Embryonic facial prominence (tissue), 1 donor: ENCODE measurements around the gene PRRX2.

Source experiments
- DNase-seq: peaks from one replicate; pipeline ENCODE4 v3.0.0-alpha.2; 2016; ENCODE audit errors: extremely low spot score

Gene PRRX2

GRCh38 chr9:129665389-129665775, at the start of gene PRRX2:
Gene PRRX2 (plus strand): TSS chr9:129665647. CDS start chr9:129665868, 221 bp downstream.
- peak; percentile 71 for DNase-seq

- no peak for DNase-seq
Measured at GRCh38 chr9:129617167-129617566, 48.3 kb upstream of the PRRX2 start.

GRCh38 chr9:129619787-129620668, 45.4 kb upstream of the PRRX2 start:
- DNase-seq = no peak

DNA sequence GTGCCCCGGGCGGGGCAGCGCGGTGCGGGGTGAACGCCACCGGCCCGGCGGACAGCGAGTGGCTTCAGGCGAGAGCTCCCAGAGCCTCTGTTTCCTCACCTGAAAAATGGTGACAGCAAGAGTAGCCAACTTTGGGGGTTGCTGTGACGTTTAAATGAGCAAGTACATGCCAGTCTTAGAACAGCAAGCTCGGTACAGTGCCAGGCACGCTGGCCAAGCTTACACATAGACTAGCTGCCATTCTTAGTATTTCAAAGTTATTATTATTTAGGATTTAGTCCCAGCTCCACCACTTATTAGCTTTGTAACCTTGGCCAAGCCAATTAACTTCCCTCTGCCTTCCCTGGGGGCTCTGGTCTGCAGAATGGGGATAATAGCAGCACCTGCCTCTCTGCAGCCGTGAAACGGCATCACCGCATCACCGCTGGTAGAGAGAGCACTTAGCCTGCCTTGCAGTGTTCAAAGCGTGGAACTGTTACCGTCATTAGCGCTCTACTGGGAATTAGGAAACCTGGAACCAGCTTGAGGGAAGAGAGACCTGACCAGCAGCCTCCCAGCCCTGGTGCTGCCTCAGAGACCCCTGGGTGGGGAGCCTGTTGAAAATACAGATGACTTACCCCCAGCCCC, 44.7 kb upstream of the PRRX2 start, which contains the start of gene C9orf50:
Gene C9orf50 (minus strand): TSS at position 433 of the 627 bp plus-strand sequence. CDS start 527 bp downstream, outside the sequence.
- DNase-seq = no peak

GRCh38 chr9:129623331-129623730, 42.1 kb upstream of the PRRX2 start:
- DNase-seq = no peak

GRCh38 chr9:129624168-129624759, 41.2 kb upstream of the PRRX2 start:
- no peak for DNase-seq

DNA sequence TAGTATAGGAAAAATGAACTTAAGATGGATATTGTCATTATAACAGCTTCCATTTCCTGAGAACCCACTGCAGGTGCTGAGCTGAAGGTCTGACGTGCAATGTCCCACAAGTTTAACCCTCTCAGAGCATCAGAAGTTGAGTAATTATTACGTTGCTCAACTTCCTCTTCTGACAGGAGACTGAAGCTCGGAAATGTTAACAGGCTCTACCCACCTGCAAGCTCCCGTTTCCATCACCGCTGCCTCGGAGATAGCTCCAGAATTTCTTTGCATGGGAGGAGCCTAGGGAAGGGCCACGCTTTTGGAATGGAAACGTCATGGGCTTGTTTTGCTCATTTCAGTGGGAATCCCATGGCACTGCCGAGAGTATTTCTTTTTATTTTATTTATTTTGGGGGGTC, 40.5 kb upstream of the PRRX2 start:
- DNase-seq = no peak

DNA sequence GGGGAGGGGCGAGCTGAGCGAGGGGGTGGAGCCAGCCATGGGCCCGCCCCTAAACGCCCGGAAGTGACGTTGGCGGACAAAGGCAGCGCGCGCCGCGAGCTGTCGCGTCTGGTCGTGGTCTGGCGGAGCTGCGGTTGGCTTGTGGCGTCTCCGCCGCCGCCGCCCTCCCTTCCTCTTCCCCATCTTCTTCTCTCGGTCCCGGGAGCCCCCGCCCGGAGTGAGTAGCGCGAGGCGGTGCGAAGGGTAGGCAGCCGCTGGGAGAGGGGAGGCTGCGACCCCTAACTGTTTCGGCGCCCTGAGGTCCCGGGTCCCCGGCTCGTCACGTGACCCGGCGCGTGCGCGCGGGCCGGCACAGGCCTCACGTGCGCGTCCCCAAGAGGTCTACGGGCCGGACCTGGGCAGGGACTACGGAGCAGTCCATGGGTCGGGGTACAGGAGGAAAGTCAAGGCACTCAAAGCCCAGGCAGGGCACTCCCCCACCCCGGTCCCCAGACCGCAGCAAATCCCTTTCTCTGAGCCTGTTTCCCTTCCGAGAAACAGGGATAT, 39.3 kb upstream of the PRRX2 start, which contains the start of gene NTMT1:
Gene NTMT1 (plus strand): TSS at position 85 of the 546 bp plus-strand sequence. CDS start 6,541 bp downstream, outside the sequence.
- peak; percentile 67 for DNase-seq

DNA sequence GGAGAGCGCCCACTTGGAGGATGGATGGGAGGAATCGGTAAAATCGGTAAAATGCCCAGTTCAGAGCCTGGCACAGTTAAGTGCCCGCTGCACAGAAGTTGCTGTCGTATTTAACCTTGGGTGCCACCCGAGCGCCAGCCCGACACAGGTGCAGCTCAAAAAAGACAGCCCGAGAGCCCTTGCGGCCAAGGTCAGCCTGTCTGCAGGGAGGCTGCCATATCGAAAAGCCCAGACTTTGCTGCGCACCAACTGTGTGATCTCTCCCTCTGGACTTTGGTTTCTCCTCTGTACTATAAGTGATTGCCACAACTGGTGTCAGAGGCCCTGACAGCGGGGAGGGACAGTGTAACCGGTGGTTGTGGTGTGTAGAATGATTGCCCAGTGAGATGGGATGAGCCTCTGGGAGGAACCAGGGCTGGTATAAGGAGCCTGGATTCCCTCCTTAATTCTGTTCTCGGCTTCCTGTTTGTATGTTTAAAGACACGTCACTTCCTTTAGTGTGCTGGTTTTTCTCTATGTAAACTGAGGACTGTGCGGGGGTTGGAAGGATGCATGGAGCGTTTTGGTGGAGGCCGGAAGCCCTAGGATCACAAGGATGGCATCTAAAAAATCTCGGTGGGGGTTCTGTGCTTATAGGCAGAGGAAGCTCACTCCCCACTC, 38.7 kb upstream of the PRRX2 start:
- DNase-seq = no peak

- no peak for DNase-seq
Measured at GRCh38 chr9:129627556-129628440, 37.6 kb upstream of the PRRX2 start.

DNA sequence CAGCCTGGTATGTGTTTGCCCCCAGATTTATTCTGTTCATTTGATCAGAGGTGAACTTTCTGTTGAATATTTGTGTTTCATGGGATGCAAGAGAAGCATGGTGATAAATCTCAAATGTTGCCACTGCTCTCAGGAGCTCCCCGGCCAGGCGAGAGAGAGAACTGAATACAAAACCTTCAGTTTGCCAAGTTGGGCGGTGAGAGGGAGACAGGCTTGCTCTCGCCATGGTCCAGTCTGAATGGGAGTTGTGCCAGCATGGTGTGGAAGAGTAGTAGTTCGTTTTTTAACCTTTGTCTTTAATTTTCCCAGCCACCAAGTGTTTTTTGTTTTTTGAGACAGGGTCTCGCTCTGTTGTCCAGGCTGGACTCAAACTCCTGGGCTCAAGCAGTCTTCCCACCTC, 36.7 kb upstream of the PRRX2 start:
- DNase-seq = no peak

DNA sequence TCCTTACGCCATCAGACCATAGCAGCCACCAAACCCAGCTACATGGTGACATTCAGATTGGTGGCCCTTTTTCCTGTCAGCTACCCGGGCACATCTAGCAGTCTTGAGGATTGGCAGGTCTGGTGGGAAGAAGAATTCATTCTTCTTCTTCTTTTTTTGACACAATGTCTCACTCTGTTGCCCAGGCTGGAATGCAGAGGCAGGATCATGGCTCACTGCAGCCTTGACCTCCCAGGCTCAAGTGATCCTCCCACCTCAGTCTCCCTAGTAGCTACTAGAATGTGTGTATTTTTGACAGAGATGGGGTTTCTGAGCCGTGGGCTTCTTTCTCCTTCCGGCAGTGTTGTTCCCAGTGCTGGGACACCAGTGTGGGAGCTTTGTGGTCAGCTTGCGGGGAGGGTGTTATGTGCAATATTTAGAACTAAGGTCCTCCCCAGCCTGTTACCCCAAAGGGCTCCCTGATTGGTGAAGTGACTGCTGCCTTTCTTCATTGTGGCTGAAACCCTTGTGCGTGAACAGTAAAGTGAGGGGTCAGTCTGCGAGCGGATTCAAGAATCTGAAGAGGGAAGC, 36.1 kb upstream of the PRRX2 start:
- DNase-seq = no peak

- DNase-seq = no peak
Measured at GRCh38 chr9:129630967-129631673, 34.3 kb upstream of the PRRX2 start.

DNA sequence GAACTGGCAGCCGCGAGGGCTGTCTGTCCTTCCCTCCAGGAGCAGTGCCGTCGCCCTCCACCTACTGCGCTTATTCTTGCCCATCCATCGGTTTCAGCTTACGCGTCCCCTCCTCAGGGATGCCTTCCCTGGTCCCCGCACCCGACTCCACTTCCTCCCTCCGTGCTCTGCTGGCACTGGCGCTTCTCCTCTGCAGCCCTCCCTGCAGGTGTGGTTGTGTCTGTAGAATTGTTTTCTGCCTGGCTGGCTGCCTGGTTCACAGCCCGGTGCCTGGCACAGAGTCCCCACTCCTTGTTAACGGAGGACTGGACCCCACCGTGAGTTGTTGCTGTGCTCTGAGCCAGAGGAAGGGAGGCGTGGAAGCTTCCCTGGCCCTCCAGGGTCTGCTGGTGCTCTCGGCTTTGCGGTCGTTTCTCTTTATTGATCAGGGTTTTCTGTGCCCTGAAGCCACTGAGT, 33.7 kb upstream of the PRRX2 start:
- no peak for DNase-seq

DNA sequence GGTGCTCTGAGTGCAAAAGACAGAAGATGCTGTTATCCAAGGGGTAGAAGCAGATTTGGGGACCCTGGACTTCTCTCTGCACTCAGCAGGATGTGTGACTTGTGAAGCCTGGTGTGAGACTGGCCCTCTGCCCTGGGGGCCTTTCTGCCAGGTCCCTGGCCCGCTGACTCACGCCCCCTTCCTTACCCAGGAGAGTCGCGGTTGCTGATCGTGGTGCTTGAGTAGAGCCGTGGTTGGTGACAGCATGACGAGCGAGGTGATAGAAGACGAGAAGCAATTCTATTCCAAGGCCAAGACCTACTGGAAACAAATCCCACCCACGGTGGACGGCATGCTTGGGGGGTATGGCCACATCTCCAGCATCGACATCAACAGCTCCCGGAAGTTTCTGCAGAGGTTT, 33.0 kb upstream of the PRRX2 start:
- DNase-seq = no peak

DNA sequence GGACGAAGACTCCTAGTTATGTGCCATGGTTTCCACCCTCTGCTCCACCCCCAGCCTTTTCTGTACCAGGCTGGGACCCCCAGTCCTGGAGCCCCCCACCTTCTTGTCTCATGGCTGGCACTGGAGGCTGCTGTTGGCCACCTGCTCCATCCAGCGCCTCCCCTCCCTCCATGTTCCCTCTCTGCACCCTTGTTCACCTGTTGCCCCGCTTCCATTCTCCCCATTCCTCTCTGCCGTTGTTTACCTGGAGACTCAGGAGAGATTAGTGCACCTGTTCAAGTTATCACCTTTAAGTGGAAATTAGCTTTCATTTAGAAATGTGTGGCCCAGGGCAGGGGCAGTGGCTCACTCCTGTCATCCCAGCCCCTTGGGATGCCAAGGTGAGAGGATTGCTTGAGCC, 32.2 kb upstream of the PRRX2 start:
- DNase-seq = no peak

GRCh38 chr9:129633848-129634247, 31.6 kb upstream of the PRRX2 start:
- no peak for DNase-seq

GRCh38 chr9:129635099-129636065, 30.1 kb upstream of the PRRX2 start:
- no peak for DNase-seq
